Measurements from ENCODE around the gene STKLD1. TPM values are rescaled to one million over a fixed set of nuclear protein-coding genes. Genes with fewer than 3 reads are reported as not detected.

The STKLD1 gene
- total RNA-seq, 4 donors from 2014 or later = 0.93 to 1.3 TPM; not detected in 2

DNA sequence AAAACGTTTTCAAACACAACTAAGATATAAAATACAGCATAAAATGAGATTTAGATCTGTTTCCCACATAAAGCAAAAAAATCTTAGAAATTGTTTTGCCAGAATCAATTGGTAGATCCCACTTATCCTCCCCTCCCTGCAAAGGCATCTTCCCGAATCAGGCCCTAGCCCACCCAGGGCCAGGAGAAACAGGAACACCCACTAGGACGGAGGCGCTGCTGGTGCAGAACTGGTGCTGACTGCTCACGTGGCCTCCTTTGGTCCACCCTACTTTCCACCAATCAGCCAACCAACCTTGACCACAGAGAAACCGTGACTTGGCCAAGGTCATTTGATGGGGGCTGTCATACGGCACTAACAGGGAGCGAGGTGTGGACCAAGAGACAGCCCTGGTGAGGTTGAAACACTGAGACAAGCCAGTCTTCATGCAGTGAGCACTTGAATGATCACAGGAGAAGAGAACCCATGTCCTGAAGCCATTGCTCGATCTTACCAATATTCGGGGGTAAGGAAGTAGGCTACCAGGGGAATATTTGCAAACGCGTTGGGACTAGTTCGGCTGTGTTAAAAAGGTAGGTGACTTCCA is 14.6 kb upstream of the STKLD1 start:
- Histone ChIP-seq H3K4me3 (no peak overlapping the region), H3K36me3 (peaks cover 0 to 79% of the 10 kb centered on the region in 2 donors), H3K9me3 (no peaks in the 10 kb centered on the region), H3K4me1 (peaks cover 0 to 37% (median 11%) of the 10 kb centered on the region in 3 donors), H3K27me3 (no peaks in the 10 kb centered on the region), H3K27ac (no peak overlapping the region)
- WGBS, 2 donors (ENCODE audit: low coverage in 1 of 2) = 40 to 80% methylated on average over 2 to 9 of the region's 13 CpGs
- TF ChIP-seq EP300 (IDR thresholded peaks at IDR 0.05) (no peak), POLR2A (IDR thresholded peaks at IDR 0.05) (no peak), POLR2AphosphoS5 (IDR thresholded peaks at IDR 0.05) (no peak)
- TF ChIP-seq, protein P1, sequence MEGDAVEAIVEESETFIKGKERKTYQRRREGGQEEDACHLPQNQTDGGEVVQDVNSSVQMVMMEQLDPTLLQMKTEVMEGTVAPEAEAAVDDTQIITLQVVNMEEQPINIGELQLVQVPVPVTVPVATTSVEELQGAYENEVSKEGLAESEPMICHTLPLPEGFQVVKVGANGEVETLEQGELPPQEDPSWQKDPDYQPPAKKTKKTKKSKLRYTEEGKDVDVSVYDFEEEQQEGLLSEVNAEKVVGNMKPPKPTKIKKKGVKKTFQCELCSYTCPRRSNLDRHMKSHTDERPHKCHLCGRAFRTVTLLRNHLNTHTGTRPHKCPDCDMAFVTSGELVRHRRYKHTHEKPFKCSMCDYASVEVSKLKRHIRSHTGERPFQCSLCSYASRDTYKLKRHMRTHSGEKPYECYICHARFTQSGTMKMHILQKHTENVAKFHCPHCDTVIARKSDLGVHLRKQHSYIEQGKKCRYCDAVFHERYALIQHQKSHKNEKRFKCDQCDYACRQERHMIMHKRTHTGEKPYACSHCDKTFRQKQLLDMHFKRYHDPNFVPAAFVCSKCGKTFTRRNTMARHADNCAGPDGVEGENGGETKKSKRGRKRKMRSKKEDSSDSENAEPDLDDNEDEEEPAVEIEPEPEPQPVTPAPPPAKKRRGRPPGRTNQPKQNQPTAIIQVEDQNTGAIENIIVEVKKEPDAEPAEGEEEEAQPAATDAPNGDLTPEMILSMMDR (IDR thresholded peaks at IDR 0.05) = no peak
- ATAC-seq = no peak

DNA sequence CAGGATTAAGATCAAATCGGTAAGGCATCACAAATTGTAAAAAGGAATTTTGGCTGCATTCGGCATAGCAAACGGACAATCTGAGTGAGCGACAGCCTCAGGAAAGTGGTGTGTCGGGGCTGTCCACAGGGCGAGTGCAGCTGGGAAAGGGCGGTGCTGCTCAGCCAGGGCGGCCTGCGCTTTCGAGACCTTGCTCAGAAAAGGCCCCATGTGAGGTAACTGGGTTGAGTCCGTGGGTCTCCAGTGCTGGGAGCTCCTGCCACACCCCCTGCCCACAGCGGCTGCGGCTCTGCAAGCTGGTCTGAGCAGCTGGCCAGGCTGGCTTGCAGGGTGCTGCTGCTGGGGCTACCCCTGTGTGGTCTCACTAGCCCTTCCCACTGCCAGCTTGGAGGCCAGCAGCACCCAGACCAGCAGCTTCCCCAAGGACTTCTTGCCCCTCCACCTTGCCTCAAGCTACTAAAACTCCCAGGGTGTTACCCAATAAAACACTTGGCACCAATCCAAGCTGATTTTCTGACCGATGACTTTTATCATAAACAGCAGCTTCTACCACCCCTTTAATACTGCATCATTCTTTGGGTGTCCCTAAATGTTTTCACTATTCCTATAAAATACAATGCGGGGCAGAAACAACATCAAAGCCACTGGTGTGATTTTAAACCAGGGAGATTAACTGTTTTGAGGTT is 13.7 kb upstream of the STKLD1 start:
- WGBS, 2 donors (ENCODE audit: low coverage in 1 of 2) = 79 to 80% methylated on average over 7 to 13 of the region's 15 CpGs
- Histone ChIP-seq H3K27ac (no peak overlapping the region), H3K27me3 (no peaks in the 10 kb centered on the region), H3K9me3 (no peaks in the 10 kb centered on the region), H3K4me3 (no peak overlapping the region), H3K36me3 (peaks cover 0 to 88% of the 10 kb centered on the region in 2 donors), H3K4me1 (peaks cover 0 to 37% (median 4%) of the 10 kb centered on the region in 3 donors)
- TF ChIP-seq POLR2AphosphoS5 (IDR thresholded peaks at IDR 0.05) = no peak
- no peak for ATAC-seq

DNA sequence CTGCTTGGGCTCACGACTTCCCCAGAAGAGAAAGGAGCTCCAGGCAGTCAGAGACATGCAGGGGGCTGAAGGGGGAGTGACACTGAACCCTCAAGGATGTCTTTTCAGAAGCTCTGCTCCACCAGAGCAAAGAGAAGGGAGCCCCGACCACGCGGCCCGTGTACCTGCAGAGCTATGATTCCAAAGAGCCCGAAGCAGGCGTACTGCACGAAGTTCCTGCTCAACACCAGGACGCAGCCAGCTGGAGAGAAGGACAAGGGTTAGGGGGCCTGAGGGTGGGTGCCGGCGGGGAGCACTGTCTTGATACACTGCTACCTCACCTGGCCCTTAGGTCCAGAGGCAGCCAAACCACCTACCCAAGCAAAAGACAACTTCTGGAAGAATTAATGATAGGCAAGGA is 9.7 kb upstream of the STKLD1 start:
- no CpG with 5 or more reads among the region's 11 CpGs for WGBS, 2 donors (ENCODE audit: low coverage in 1 of 2)
- no peak for ATAC-seq
- peaks cover 0 to 78% of the 10 kb centered on the region in 2 donors for H3K36me3 ChIP-seq
- H3K4me1 ChIP-seq = peaks cover 0 to 55% (median 24%) of the 10 kb centered on the region in 3 donors
- H3K9me3 ChIP-seq = no peaks in the 10 kb centered on the region
- H3K4me3 ChIP-seq = no peak overlapping the region
- TF ChIP-seq, protein P1 (IDR thresholded peaks at IDR 0.05) = no peak
- TF ChIP-seq EP300 (IDR thresholded peaks at IDR 0.05) (no peak), POLR2A (IDR thresholded peaks at IDR 0.05) (no peak), POLR2AphosphoS5 (IDR thresholded peaks at IDR 0.05) (no peak)
- H3K27me3 ChIP-seq = no peaks in the 10 kb centered on the region
- H3K27ac ChIP-seq = no peak overlapping the region

DNA sequence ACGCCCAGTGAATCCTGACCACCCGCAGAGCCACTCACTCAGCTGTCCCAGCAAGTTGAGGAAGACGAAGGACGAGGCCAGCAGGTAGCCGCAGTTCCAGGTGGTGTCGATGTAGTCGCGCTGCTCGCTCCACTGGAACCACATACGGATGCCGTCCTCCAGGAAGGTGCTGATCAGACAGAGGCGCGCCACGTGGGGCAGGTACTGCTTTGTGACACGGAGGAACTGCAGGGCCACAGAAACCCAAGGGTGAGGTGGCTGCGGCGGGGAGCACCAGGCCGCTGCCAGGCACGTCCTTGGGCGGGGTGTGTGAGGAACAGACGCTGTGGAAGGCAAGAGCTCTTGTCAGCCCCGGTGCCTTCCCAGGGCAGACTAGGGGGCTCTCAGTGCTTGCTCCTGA is 8.9 kb upstream of the STKLD1 start:
- Histone ChIP-seq H3K4me1 (peaks cover 0 to 63% (median 32%) of the 10 kb centered on the region in 3 donors), H3K27me3 (no peaks in the 10 kb centered on the region), H3K9me3 (no peaks in the 10 kb centered on the region), H3K36me3 (peaks cover 0 to 75% of the 10 kb centered on the region in 2 donors), H3K27ac (no peak overlapping the region), H3K4me3 (no peak overlapping the region)
- no peak for ATAC-seq
- TF ChIP-seq, protein P1 (IDR thresholded peaks at IDR 0.05) = no peak
- TF ChIP-seq POLR2A (IDR thresholded peaks at IDR 0.05) (no peak), EP300 (IDR thresholded peaks at IDR 0.05) (no peak), POLR2AphosphoS5 (IDR thresholded peaks at IDR 0.05) (no peak)
- WGBS, 2 donors (ENCODE audit: low coverage in 1 of 2) = 93% methylated on average over 10 of the region's 22 CpGs; no CpG with 5 or more reads in 1 of the 2 donors

DNA sequence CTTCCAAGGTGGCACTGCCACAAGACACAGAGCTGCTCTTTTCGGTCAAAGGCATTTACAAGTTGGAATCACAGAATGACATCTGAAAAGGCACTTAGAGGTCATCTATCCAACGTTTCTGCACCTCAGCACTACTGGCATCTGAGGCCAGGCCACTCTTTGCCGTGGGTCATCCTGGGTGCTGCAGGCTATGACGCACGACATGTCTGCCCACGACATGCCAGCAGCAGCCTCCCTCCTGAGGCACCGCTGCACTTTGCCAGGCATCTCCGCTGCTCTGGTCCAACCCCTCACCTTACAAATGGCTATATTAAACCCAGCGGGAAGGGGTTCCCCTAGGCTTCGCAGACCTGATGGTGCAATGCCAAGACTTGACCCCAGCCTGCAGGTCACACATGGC is 8.4 kb upstream of the STKLD1 start:
- TF ChIP-seq, protein P1 (IDR thresholded peaks at IDR 0.05) = no peak
- TF ChIP-seq POLR2AphosphoS5 (IDR thresholded peaks at IDR 0.05) (no peak), EP300 (IDR thresholded peaks at IDR 0.05) (no peak), POLR2A (IDR thresholded peaks at IDR 0.05) (no peak)
- no peak for ATAC-seq
- Histone ChIP-seq H3K27ac (no peak overlapping the region), H3K4me3 (no peak overlapping the region), H3K36me3 (peaks cover 0 to 75% of the 10 kb centered on the region in 2 donors), H3K27me3 (no peaks in the 10 kb centered on the region), H3K4me1 (peaks cover 0 to 64% (median 38%) of the 10 kb centered on the region in 3 donors), H3K9me3 (no peaks in the 10 kb centered on the region)
- WGBS, 2 donors (ENCODE audit: low coverage in 1 of 2) = 58 to 67% methylated on average over 2 to 7 of the region's 10 CpGs

Measured in gastroesophageal sphincter (tissue), 4 donors.